GM19395 (cell line): ENCODE data around the gene ITGA11.
"Not testable (repeated sequence)": the region's sequence is repeated elsewhere in the genome, so short reads cannot be mapped to it uniquely, and the experiment has no call there.

ENCODE experiments used
- ATAC-seq: cut with Tn5 transposase; IDR thresholded peaks from one replicate; pipeline ENCODE4 v1.9.1; 2021; ENCODE audit warnings: mild to moderate bottlenecking, moderate library complexity; ENCODE audit not compliant: unreplicated experiment

The ITGA11 gene

GRCh38 chr15:68411735-68412134 lies 20.2 kb downstream of the ITGA11 start:
- no peak for ATAC-seq

- ATAC-seq, result no peak
Measured at GRCh38 chr15:68411343-68411675, 20.7 kb downstream of the ITGA11 start.

GRCh38 chr15:68410466-68411342 lies 21.3 kb downstream of the ITGA11 start:
- ATAC-seq, result no peak

GRCh38 chr15:68409736-68410370 lies 22.1 kb downstream of the ITGA11 start:
- ATAC-seq, result no peak

GRCh38 chr15:68408971-68409370 lies 23.0 kb downstream of the ITGA11 start:
- ATAC-seq, result no peak

- ATAC-seq, result no peak
Measured at GRCh38 chr15:68407886-68408881, 23.8 kb downstream of the ITGA11 start.

- ATAC-seq, result no peak
Measured at GRCh38 chr15:68407141-68407885, 24.6 kb downstream of the ITGA11 start.

GRCh38 chr15:68405378-68406250 lies 26.3 kb downstream of the ITGA11 start:
- no peak for ATAC-seq

GRCh38 chr15:68404056-68404798 lies 27.7 kb downstream of the ITGA11 start:
- ATAC-seq, result no peak

GRCh38 chr15:68403161-68403941 lies 28.6 kb downstream of the ITGA11 start:
- ATAC-seq, result no peak

- no peak for ATAC-seq
Measured at GRCh38 chr15:68402432-68403160, 29.4 kb downstream of the ITGA11 start.

GRCh38 chr15:68401496-68402431 lies 30.2 kb downstream of the ITGA11 start:
- no peak for ATAC-seq

- ATAC-seq, result no peak
Measured at GRCh38 chr15:68400066-68400456, 31.9 kb downstream of the ITGA11 start.

GRCh38 chr15:68399096-68400065 lies 32.6 kb downstream of the ITGA11 start:
- ATAC-seq, result no peak

GRCh38 chr15:68397999-68398398 lies 34.0 kb downstream of the ITGA11 start:
- ATAC-seq, result not testable (repeated sequence)
